Epithelial cell of alveolus of lung (primary cell): ENCODE measurements around the gene GRAP2. TPM values are rescaled to one million over a fixed set of nuclear protein-coding genes. Genes with fewer than 3 reads are reported as not detected.

ENCODE experiments used
- total RNA-seq: library from RNA; depleted of rRNA; stranded (reverse); fragments of >200 nt; gene quantifications from 2 replicates; pipeline ENCODE4 v1.2.1, GENCODE V29; 2015

Gene GRAP2
- total RNA-seq: 0.52 TPM in 1 of 2 replicates, not detected in the other

GRCh38 chr22:39900306-39901227, at the start of gene GRAP2:
Gene GRAP2 (plus strand): TSS chr22:39901084. CDS start chr22:39947107, 46,023 bp downstream.

DNA sequence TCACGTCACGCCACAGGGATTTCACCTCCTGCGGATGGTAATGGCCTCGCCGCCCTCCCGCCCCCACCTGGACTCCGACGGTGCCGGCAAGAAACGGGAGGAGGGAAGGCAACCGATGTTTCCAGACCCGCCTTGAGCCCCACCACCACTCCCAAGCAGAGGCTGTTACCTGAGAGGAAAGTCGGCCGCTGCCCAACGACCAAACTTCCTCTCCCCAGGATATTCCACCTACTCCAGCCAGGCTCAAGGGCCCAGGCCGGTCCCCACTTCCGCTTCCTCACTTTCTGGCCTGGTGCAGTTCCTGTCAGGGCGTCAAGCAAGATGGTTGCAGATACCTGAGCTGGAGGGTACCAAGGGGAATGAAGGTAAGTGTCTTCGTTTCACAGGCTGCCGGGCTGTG, 7.4 kb upstream of the GRAP2 start, which contains the start of gene ENTHD1:
ENTHD1 (minus strand) TSS at position 235 of the 400 bp plus-strand sequence. CDS start 6,012 bp downstream, outside the sequence.

DNA sequence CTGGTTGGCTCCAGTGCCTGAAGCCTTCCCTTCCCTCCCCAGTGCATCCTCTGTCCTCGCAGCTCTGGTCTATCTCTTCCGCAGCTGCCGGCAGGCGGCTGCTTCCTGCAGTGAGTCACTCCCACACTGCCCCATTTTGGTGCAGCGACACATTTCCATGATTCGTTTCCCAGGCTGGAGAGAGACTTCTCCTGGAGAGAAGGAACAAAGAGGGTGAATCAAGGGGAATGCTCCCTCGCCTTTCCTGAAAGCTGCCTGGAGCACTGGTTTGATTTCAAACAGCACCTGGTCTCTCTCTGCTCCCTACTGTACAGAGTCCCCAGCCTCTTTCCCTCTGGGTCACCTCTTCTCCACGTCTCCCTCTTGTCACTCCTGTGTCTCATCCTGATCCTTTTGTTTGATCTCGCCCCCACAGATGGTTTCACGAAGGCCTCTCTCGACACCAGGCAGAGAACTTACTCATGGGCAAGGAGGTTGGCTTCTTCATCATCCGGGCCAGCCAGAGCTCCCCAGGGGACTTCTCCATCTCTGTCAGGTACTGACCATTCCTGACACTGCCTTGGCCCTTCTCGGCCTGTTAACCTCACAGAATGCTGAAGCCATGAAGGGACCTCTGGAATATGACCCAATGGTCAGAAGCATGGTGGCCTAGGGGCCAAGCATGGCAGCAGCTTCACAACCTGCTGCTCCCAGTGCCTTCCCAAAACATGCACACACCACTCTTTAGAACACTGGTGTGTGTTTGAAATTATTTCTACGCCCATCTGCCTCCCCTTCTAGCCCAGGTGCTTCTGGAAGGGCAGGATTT, 59.0 kb downstream of the GRAP2 start, which contains the start of gene TMA7B:
TMA7B (plus strand) TSS at position 758 of the 808 bp plus-strand sequence. CDS start 3,978 bp downstream, outside the sequence.

GRCh38 chr22:39994566-39995392, 93.9 kb downstream of the GRAP2 start, which contains the start of gene FAM83F:
Gene FAM83F (plus strand): TSS chr22:39994954. CDS start chr22:39995043, 89 bp downstream.

Other genes with a start within 250 kb of the GRAP2 start
- not detected in 2 replicates for gene ENTHD1, start 7.3 kb upstream of the GRAP2 start, total RNA-seq
- not detected in 2 replicates for gene TMA7B, start 59.3 kb downstream of the GRAP2 start, total RNA-seq
- gene FAM83F, start 93.9 kb downstream of the GRAP2 start, total RNA-seq: 1.9 TPM in 1 of 2 replicates, not detected in the other